Upper lobe of left lung (tissue), 6 donors: ENCODE data around the gene KRTAP12-4. TPM values are rescaled to one million over a fixed set of nuclear protein-coding genes. Genes with fewer than 3 reads are reported as not detected.

Experiments used
- ATAC-seq, 2 donors: fragments of 200-7000 bp; cut with Tn5 transposase; one replicate each; pipeline ENCODE4 v1.9.1; 2022; ENCODE audit warnings: mild to moderate bottlenecking in 2 of 2, moderate library complexity in 2 of 2; ENCODE audit not compliant: low FRiP score in 2 of 2
- DNase-seq, 2 donors: peaks; one replicate each; pipeline ENCODE4 v3.0.0-alpha.2; 2019 to 2020
- H3K27ac ChIP-seq, 4 donors: fragments of 200-600 bp; sonication (generic); one replicate each; pipeline ENCODE4 v1.5.1; 2016 to 2019
- H3K27me3 ChIP-seq, 4 donors: fragments of 200-600 bp; sonication (generic); one replicate each; pipeline ENCODE4 v1.5.1; 2017 to 2019
- H3K36me3 ChIP-seq, 4 donors: fragments of 200-600 bp; sonication (generic); one replicate each; pipeline ENCODE4 v1.5.1; 2016 to 2019
- H3K4me1 ChIP-seq, 4 donors: fragments of 200-600 bp; sonication (generic); one replicate each; pipeline ENCODE4 v1.5.1; 2018 to 2019
- H3K4me3 ChIP-seq, 4 donors: fragments of 200-600 bp; sonication (generic); one replicate each; pipeline ENCODE4 v1.5.1; 2017 to 2019; ENCODE audit warnings: mild to moderate bottlenecking in 2 of 4, moderate library complexity in 1 of 4
- H3K9me3 ChIP-seq, 4 donors: fragments of 200-600 bp; sonication (generic); one replicate each; pipeline ENCODE4 v1.5.1; 2018 to 2019
- CTCF ChIP-seq, 6 experiments: fragments of 450-650 bp in 4 of 6; fragments of 200-600 bp in 2 of 6; sonication (generic) in 2 of 6; IDR thresholded peaks; one replicate each; pipeline ENCODE4 v1.5.1; 2016 to 2019; ENCODE audit warnings: antibody characterized with exemption in 6 of 6
- EP300 ChIP-seq, 4 donors: sonication (generic); formaldehyde crosslinking; IDR thresholded peaks; one replicate each; pipeline ENCODE4 v1.5.1; 2017; ENCODE audit warnings: antibody characterized with exemption in 4 of 4, control low read depth in 2 of 4
- POLR2A ChIP-seq, 4 donors: fragments of 450-650 bp; IDR thresholded peaks; one replicate each; pipeline ENCODE4 v1.5.1; 2016 to 2017; ENCODE audit warnings: antibody characterized with exemption in 4 of 4, mild to moderate bottlenecking in 2 of 4
- POLR2AphosphoS5 ChIP-seq, 2 donors: sonication (generic); formaldehyde crosslinking; IDR thresholded peaks; one replicate each; pipeline ENCODE4 v1.5.1; 2017; ENCODE audit warnings: antibody characterized with exemption in 2 of 2
- WGBS, 2 donors: methylation state at CpG; one replicate each; pipeline ENCODE4 v1.1.5; 2017 to 2018; 5-methylcytosine and 5-hydroxymethylcytosine counted together
- total RNA-seq, 6 donors: library from RNA; depleted of rRNA in 4 of 6; stranded (reverse); fragments of >200 nt in 4 of 6; gene quantifications; one replicate each; pipeline versions ENCODE4 v1.1.0 to v1.2.1, GENCODE V29; 2016 to 2021
- donor health status: DM: no; HTN: no; CAD: no; lungs with moderate emphysema.
- donor health status: DM: no; HTN: yes; CAD: no; lungs with severe emphysema.

The KRTAP12-4 gene
- total RNA-seq, 6 donors from 2014 or later, result not detected

DNA sequence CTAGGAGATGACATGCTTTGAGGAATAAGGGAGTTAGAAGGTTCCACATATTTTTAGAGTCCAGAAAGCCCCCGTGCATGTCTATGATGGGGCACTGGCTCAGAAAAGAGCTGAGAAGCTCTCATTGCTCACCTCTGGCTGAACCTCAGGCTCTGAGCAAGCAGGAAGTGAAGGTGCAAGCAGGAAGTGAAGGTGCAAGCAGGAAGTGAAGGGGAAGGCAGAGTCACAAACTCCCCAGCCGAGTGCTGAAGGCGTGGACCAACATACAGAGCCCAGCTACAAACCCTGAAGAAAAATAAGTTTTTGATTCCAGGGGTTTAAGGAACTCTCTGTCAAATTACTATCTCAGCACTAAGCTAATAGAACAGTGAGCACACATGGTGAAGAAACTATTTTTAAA is 35.5 kb downstream of the KRTAP12-4 start:
- peak in 1 of 2 donors; percentile 40 for ATAC-seq
- 50 to 55% methylated on average over 3 of the region's 3 CpGs for WGBS, 2 donors

GRCh38 chr21:44618504-44618903 is 36.0 kb downstream of the KRTAP12-4 start:
- no peaks in the 10 kb centered on the region for H3K27me3 ChIP-seq
- ATAC-seq (peak in 1 of 2 donors; percentile 70), DNase-seq (no peak)
- H3K36me3 ChIP-seq, result no peaks in the 10 kb centered on the region
- TF ChIP-seq CTCF (IDR thresholded peaks at IDR 0.05), result peak in 2 of 6 experiments; percentile 9 to 12
- no peak for TF ChIP-seq POLR2AphosphoS5 (IDR thresholded peaks at IDR 0.05)
- peaks cover 0 to 1% (median under 1%) of the 10 kb centered on the region in 4 donors for H3K9me3 ChIP-seq
- H3K27ac ChIP-seq, result peak overlapping the region in 2 of 4 donors; percentile 4 to 12
- 28 to 34% methylated on average over 4 of the region's 4 CpGs for WGBS, 2 donors
- no peak overlapping the region for H3K4me3 ChIP-seq
- H3K4me1 ChIP-seq, result no peaks in the 10 kb centered on the region

More for the DNA sequence above, 35.5 kb downstream of the KRTAP12-4 start:
- TF ChIP-seq POLR2AphosphoS5 (IDR thresholded peaks at IDR 0.05), result no peak
- TF ChIP-seq POLR2A (IDR thresholded peaks at IDR 0.05), result no peak
- no peak for TF ChIP-seq CTCF (IDR thresholded peaks at IDR 0.05)
- no peak for TF ChIP-seq EP300 (IDR thresholded peaks at IDR 0.05)
- Histone ChIP-seq H3K4me3 (no peak overlapping the region), H3K27ac (peak overlapping the region in 2 of 4 donors; percentile 4 to 12), H3K9me3 (peaks cover 0 to 5% (median 5%) of the 10 kb centered on the region in 4 donors), H3K4me1 (no peaks in the 10 kb centered on the region), H3K27me3 (no peaks in the 10 kb centered on the region), H3K36me3 (no peaks in the 10 kb centered on the region)
- peak in 1 of 2 donors; percentile 40 for DNase-seq

DNA sequence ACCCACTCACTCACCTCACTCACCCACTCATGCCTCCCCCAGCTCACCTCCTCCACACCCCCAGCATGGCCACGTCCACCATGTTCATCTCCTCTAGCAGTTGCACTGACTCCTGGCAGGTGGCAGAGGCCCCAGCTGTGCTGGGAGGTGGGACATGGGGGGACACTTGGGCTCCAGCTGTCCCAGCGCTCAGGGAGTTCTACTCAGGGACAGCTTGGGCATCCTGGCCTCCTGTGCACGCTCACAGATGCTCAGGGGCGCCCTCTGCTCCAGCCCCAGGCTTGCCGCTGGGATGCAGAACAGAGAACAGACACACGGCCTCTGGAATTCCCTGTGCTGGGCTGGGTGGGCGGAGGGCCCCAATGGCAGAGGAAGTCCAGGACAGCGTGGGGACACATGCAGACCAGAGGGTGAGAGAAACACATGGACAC is 37.4 kb downstream of the KRTAP12-4 start:
- Histone ChIP-seq H3K27me3 (peaks cover 0 to 3% (median 0%) of the 10 kb centered on the region in 4 donors), H3K4me3 (no peak overlapping the region), H3K27ac (no peak overlapping the region), H3K4me1 (no peaks in the 10 kb centered on the region), H3K36me3 (no peaks in the 10 kb centered on the region), H3K9me3 (peaks cover 0 to under 1% (median 0%) of the 10 kb centered on the region in 4 donors)
- DNase-seq (no peak), ATAC-seq (no peak)
- TF ChIP-seq POLR2A (IDR thresholded peaks at IDR 0.05) (no peak), POLR2AphosphoS5 (IDR thresholded peaks at IDR 0.05) (no peak), CTCF (IDR thresholded peaks at IDR 0.05) (no peak), EP300 (IDR thresholded peaks at IDR 0.05) (no peak)
- WGBS, 2 donors, result 53 to 68% methylated on average over 3 to 8 of the region's 8 CpGs

DNA sequence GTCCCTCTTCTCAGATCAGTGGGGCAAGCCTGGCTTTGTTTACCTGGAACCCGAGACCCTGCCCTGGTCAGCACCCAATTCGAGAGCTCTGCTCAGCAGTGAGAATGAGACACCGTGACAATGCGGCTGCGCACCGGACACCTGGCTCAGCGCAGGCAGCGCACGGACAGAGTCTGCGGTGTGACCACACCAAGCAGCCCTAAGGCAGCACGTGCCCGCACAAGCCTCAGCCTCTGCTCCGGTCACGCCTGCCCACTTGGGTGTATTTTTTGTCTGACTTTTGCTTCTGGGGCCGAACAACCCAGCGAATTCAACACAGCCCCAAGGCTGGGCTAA is 37.9 kb downstream of the KRTAP12-4 start:
- Histone ChIP-seq H3K4me1 (no peaks in the 10 kb centered on the region), H3K4me3 (no peak overlapping the region), H3K36me3 (no peaks in the 10 kb centered on the region), H3K27me3 (peaks cover 0 to 3% (median 0%) of the 10 kb centered on the region in 4 donors), H3K9me3 (peaks cover 0 to 6% (median 2%) of the 10 kb centered on the region in 4 donors), H3K27ac (no peak overlapping the region)
- peak in 1 of 2 donors; percentile 63 for DNase-seq
- TF ChIP-seq POLR2AphosphoS5 (IDR thresholded peaks at IDR 0.05) (no peak), POLR2A (IDR thresholded peaks at IDR 0.05) (no peak), EP300 (IDR thresholded peaks at IDR 0.05) (no peak), CTCF (IDR thresholded peaks at IDR 0.05) (no peak)
- ATAC-seq, result no peak
- WGBS, 2 donors, result 86 to 88% methylated on average over 13 to 16 of the region's 16 CpGs

GRCh38 chr21:44615911-44616590 is 38.4 kb downstream of the KRTAP12-4 start:
- peaks cover 0 to 11% (median 2%) of the 10 kb centered on the region in 4 donors for H3K9me3 ChIP-seq
- 73 to 79% methylated on average over 11 to 17 of the region's 17 CpGs for WGBS, 2 donors
- no peak overlapping the region for H3K4me3 ChIP-seq
- H3K36me3 ChIP-seq, result no peaks in the 10 kb centered on the region
- DNase-seq, result peak in 1 of 2 donors; percentile 64
- no peak for ATAC-seq
- no peak overlapping the region for H3K27ac ChIP-seq
- peaks cover 0 to 3% (median 0%) of the 10 kb centered on the region in 4 donors for H3K27me3 ChIP-seq
- no peaks in the 10 kb centered on the region for H3K4me1 ChIP-seq
- TF ChIP-seq CTCF (IDR thresholded peaks at IDR 0.05) (no peak), POLR2AphosphoS5 (IDR thresholded peaks at IDR 0.05) (no peak), POLR2A (IDR thresholded peaks at IDR 0.05) (no peak), EP300 (IDR thresholded peaks at IDR 0.05) (no peak)
